ENCODE measurements around the gene SPINDOC.
A peak's percentile ranks its signal among the peaks of the same experiment; 100 is the strongest.

Gene SPINDOC

GRCh38 chr11:63832336-63832735 is 19.1 kb downstream of the SPINDOC start:
- DNase-seq (ENCODE audit: low read depth in 4 of 4, low spot score in 1 of 4): no peak

DNA sequence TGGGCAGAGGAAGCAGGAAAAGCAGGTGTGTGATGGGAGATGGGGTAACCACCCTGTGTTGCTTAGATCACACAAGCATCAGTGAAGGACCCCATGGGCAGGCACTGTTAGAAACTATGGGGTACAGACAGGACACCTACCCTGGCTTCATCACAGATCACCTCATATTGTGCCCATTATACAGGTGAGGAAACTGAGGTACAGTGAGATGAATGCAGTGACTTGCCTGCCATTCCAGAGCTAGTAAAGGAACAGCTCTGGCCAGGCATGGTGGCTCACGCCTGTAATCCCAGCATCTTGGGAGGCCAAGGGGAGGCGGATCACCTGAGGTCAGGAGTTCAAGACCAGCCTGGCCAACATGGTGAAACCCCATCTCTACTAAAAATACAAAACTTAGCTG is 19.8 kb downstream of the SPINDOC start:
- no peak for DNase-seq (ENCODE audit: low read depth in 4 of 4, low spot score in 1 of 4)

- no peak for DNase-seq (ENCODE audit: low read depth in 4 of 4, low spot score in 1 of 4)
Measured at GRCh38 chr11:63834535-63835157, 21.4 kb downstream of the SPINDOC start.

DNA sequence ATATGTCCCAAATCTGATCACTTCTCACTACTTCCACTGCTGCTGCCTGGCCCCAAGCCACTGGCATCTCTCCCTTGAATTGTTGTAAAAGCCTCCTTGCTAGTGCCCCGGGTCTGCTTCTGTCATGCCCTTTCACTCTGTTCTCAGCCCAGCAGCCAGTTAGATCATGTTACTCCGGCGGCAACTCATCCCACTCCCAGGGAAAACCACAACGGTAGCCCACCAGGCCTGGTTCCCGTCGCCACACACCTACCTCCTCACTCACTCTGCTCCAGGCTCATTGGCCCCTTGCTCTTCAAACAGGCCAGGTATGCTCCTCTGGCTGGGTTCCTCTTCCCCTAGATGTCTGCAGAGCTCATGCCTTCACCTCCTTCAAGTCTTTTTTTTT is 21.9 kb downstream of the SPINDOC start:
- DNase-seq (ENCODE audit: low read depth in 4 of 4, low spot score in 1 of 4): no peak

DNA sequence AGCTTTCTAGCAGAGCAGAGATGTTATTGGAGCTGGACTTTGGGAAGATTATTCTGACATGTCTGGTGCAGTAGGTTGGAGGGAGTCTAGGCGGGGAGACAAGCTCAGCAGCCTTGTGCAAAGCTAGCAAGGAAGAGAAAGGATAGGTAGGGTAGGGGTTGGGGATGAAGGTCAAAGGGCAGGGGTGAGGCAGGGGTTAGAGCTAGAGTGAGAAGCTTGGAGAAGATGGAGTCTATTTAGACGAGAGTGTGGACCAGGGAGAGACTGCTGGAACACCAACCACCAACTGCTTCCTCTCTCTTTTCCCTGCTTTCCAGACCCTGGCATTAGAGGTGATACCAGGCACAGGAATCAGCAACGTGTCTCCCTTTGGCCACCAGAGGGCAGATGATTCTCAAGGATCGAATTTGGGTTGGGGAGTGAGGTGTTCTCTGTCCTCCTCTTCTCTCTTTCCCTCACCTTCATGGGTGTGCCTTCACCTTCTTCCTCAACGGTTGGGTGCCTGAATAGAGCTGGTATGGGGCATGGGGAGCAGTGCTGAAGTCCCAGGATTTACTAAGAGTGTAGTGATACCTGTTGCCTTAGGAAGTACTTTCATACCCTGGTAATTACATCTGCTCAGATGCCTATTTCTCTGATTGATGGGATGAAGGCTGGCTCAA is 23.9 kb downstream of the SPINDOC start:
- peak; percentile 53 to 63 (median 58) for DNase-seq (ENCODE audit: low read depth in 4 of 4, low spot score in 1 of 4)

DNA sequence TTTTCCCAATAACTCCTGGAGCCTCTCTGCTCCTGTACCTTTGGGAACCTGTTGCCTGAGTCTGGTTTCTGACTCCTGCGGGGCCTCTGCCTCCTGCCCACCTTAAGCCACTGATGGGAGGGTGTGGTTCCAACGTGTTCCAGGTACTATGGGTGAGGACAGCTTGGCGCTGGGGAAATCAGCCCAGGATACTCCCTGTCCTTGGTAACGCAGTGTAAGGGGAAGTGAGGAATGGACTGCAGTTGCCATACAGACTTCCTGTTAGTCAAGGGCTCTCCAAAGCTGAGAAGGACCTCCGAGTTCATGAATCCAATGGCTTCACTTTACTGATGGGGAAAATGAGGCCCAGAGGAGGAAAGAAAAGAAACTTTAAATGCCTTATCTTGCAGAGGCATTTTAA is 24.5 kb downstream of the SPINDOC start:
- DNase-seq (ENCODE audit: low read depth in 4 of 4, low spot score in 1 of 4): no peak

- DNase-seq (ENCODE audit: low read depth in 4 of 4, low spot score in 1 of 4): no peak
Measured at GRCh38 chr11:63838150-63838677, 25.0 kb downstream of the SPINDOC start.

GRCh38 chr11:63838678-63839507 is 25.6 kb downstream of the SPINDOC start, which contains the start of gene MARK2:
MARK2 (plus strand) TSS chr11:63839110; CDS start chr11:63839507, 397 bp downstream.
- peak; percentile 99 to 100 (median 99) for DNase-seq (ENCODE audit: low read depth in 4 of 4, low spot score in 1 of 4)

DNA sequence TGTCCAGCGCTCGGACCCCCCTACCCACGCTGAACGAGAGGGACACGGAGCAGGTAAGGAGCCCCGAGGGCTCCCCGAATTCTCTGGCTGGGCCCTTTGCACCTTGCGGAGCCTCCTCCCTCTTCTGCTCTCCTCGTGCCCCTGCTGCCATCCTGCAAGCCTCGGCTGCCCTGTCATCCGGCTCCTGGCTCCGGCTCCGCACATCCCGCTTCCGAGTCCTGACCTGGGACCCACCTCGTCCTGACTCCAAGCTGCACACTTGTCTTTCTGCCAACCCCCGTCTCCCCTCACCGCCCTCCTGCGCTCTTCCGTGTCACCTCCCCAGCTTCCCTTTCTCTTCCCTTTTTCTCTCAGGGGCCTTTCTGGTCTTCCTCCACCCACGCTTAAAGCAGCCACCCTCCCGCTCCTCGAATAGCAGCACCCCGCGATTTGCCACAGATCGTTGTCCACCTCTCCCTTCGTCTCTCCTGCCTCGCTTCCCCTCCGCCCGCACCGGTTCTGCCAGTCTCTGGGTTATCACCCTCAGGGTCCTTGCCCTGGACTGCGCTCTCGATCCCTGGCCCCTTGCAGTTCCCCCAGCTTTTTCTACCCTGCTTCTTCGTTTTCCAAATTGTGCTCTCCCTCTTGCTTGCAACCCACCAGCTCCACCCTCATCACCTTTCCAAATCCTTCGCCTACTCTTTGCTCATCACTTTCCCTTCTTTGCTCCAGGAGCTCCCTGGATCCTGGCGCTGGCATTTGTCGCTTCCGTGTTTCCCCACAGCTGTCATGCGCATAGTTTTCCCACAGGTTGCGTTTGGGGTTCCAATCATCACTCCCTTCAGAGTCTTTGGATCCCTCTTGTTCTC is 26.5 kb downstream of the SPINDOC start:
- DNase-seq (ENCODE audit: low read depth in 4 of 4, low spot score in 1 of 4): peak in 2 of 4 experiments; percentile 3 to 14

DNA sequence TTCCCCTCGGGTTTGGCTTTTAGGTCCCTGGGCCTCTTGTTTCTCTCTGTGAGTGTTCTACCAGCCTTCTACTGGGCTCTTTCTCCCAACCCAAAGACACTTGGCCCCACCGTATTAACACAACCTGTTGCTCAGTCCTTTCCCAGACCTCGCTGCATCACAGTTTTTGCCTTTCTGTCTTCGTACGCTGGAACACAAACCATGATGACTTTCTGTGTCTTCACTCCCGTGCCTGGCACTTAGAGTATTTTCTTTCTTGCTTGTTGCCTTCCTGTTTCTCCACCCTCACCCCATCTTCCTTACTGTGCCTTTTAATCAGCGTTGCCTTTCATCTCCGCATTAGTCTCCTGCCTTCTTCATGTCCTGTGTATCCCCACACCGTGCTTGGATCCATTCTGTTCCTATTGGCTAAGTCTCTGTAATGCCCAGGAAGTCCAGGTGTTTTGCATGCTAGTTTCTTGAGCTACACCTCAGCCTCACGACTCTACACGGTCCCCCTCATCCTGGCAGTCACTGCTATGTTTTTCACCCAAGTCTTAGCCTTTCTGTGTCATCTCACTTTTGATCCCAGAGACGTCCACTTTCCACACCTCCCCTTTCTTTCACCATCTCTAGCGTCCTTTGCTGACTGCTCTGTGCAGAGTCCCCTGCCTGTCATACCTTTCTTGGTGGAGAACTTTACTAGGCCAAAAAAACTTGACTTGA is 27.3 kb downstream of the SPINDOC start:
- no peak for DNase-seq (ENCODE audit: low read depth in 4 of 4, low spot score in 1 of 4)

DNA sequence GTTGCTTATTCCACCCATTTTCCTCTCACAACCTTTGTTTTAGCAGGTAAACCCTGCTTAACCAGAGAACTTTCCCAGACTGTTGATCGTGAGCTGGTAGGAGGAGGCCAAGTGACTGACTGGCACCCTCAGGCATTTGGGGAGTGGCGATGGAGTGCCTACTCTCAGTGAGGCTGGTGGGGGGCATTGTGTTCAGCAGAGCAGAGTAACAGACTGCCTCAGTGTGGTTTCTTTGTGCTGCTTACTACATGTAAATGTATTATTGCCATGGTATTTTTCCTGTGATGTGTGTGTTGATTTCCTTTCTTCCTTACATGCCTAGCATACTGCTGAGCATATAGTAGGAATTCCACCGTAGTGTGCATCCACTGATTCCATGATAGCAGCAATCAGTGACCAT is 28.3 kb downstream of the SPINDOC start:
- no peak for DNase-seq (ENCODE audit: low read depth in 4 of 4, low spot score in 1 of 4)

GRCh38 chr11:63843041-63843440 is 29.8 kb downstream of the SPINDOC start:
- DNase-seq (ENCODE audit: low read depth in 4 of 4, low spot score in 1 of 4): no peak

- no peak for DNase-seq (ENCODE audit: low read depth in 4 of 4, low spot score in 1 of 4)
Measured at GRCh38 chr11:63844836-63845235, 31.6 kb downstream of the SPINDOC start.

DNA sequence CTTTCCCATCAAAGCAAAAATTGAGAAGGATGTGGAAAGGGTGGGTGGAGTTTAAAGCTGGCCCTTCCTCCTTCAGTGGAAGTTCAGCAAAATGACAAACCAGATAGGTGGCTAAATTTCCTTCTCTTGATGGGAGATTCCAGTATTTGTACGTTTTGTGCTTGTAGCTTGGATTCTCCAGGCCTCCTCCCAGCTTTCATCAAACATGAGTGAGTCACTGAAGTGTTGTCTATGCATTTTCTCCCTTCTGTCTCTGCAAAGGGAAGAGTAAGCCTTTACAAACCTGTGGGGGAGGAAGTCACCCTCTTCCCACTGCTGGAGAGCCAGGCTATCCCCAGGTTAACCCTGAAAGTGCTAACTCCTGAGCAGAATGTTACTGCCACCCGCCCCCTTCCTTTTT is 32.0 kb downstream of the SPINDOC start:
- DNase-seq (ENCODE audit: low read depth in 4 of 4, low spot score in 1 of 4): no peak

GRCh38 chr11:63845911-63846310 is 32.7 kb downstream of the SPINDOC start:
- no peak for DNase-seq (ENCODE audit: low read depth in 4 of 4, low spot score in 1 of 4)

DNA sequence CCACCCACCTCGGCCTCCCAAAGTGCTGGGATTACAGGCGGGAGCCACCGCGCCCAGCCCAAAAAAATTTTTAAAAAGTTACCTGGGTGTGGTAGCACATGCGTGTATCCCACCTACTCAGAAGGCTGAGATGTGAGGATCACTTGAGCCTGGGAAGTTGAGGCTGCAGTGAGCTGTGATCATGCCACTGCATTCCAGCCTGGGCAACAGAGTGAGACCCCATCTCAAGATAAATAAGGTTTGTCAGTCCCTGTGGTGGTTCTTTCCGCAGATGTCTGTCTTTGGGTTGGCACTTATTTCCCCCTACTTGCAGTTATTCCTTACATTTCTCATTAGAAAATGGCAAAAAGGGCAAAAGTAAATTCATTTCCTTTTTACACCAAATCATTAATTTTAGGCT is 33.6 kb downstream of the SPINDOC start:
- DNase-seq (ENCODE audit: low read depth in 4 of 4, low spot score in 1 of 4): no peak

DNA sequence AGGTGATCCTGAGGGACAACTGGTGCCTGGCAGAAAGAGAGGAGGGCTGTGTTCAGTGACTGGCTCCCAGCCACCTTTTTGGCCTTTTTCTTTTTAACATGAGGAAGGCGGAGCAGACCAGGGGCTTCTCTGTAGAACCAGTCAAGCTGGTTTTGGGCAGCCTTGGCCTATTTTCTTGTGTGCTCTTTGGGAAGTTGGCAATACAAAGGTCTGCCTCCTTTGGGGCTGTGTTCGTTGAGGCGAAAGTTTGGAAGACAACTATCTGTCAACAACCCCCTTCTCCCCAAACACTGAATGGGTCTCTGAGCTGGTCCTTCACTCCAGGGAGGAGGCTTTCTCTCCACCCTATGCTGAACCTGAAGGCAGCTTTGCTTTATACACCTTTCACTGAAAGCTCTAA is 34.1 kb downstream of the SPINDOC start:
- DNase-seq (ENCODE audit: low read depth in 4 of 4, low spot score in 1 of 4): no peak

GRCh38 chr11:63849691-63850090 is 36.4 kb downstream of the SPINDOC start:
- no peak for DNase-seq (ENCODE audit: low read depth in 4 of 4, low spot score in 1 of 4)

DNA sequence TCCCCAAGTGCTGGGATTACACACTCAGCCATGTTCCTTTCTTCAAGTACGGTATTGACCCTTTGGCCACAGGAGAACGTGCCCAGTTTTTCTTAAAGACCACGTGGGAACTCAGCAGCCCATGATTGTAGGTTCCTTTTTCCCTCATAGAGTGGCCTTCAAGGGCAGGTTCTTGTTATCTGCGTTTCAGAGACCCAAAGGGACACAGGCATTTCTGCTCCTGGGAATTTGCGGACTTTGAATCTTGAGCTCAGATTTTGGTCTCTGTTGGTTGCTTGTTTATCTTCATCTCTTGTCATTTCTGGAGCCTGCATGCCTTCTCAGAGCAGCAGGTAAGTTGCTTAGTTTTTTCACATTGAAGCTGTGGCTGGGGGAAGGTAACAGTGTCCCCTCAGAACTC is 37.7 kb downstream of the SPINDOC start:
- no peak for DNase-seq (ENCODE audit: low read depth in 4 of 4, low spot score in 1 of 4)

GRCh38 chr11:63851364-63851763 is 38.1 kb downstream of the SPINDOC start:
- no peak for DNase-seq (ENCODE audit: low read depth in 4 of 4, low spot score in 1 of 4)
